GM10248 (cell line): ENCODE data around the gene METTL14.

Experiments used
- CTCF ChIA-PET: fragments of 300-600 bp; sonication (Branson Sonifier 250); formaldehyde crosslinking; extraction: SDS; loops from one replicate; lab custom pipeline; 2021; ENCODE audit warnings: antibody characterized with exemption; lab: Yijun Ruan, JAX
- POLR2A ChIA-PET: fragments of 350-650 bp; sonication (Branson Sonifier 250); formaldehyde crosslinking; extraction: SDS; loops from one replicate; lab custom pipeline; 2020; ENCODE audit warnings: antibody characterized with exemption; lab: Yijun Ruan, JAX
- DNase-seq: peaks from one replicate; pipeline ENCODE4 v3.0.0; 2012; ENCODE audit errors: extremely low spot score
- TF ChIP-seq, protein P1 (sequence below): IDR thresholded peaks from 2 replicates; pipeline ENCODE4 v1.5.1; 2012; ENCODE audit warnings: mild to moderate bottlenecking, low read depth; ENCODE audit errors: extremely low read depth, missing control alignments, control extremely low read depth

METTL14 gene

DNA sequence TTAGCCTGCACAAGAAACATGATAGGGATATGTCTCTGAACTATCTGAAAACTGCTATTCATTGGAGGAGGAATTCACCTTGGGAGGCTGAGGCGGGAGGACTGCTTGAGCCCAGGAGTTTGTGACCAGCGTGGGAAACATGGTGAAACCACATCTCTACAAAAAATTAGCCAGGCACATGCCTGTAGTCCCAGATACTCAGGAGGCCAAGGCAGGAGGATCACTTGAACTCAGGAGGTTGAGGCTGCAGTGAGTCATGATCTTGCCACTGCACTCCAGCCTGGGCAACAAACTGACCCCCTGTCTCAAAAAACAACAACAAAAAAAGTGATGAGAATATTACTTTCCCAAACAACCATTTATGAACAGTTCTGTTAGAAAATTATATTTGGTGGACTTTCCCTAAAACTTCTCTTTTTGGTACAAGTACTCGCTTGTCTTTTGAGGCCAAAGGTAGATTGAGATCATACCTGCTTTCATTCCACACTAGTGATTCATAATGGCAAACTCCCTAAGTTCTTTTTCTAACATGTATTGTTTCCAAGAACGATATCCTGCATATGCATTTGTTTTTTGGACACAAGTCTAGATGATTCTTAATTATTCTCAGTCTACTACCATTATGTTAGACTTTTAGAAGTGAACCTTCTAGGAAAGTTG, 33.4 kb downstream of the METTL14 start:
- ChIA-PET CTCF (interaction anchor here (1.2 kb wide), 1 partner anchor 23 kb away, joined by 4 read pairs; no protein-coding TSS in a partner anchor), POLR2A (no interaction called here)
- TF ChIP-seq, protein P1, sequence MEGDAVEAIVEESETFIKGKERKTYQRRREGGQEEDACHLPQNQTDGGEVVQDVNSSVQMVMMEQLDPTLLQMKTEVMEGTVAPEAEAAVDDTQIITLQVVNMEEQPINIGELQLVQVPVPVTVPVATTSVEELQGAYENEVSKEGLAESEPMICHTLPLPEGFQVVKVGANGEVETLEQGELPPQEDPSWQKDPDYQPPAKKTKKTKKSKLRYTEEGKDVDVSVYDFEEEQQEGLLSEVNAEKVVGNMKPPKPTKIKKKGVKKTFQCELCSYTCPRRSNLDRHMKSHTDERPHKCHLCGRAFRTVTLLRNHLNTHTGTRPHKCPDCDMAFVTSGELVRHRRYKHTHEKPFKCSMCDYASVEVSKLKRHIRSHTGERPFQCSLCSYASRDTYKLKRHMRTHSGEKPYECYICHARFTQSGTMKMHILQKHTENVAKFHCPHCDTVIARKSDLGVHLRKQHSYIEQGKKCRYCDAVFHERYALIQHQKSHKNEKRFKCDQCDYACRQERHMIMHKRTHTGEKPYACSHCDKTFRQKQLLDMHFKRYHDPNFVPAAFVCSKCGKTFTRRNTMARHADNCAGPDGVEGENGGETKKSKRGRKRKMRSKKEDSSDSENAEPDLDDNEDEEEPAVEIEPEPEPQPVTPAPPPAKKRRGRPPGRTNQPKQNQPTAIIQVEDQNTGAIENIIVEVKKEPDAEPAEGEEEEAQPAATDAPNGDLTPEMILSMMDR: no peak
- DNase-seq: no peak

DNA sequence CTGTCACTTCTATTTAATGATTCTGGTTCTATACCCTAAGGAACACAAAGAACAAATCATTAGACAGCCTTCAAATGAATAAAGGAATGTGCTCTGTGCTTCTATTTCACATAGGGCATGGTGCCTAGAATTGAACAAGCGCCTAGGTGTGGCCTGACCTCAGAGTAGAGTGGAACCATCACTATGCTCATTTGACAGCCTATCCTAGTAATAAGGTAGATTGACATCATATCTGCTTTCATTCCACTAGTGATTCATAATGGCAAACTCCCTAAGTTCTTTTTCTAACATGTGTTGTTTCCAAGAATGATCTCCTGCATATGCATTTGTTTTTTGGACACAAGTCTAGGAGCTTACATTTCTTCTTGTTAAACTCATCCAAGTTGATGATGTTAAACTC, 36.6 kb downstream of the METTL14 start:
- no peak for DNase-seq
- ChIA-PET CTCF (interaction anchor here (1.4 kb wide), 1 partner anchor 16 kb away, joined by 3 read pairs; no protein-coding TSS in a partner anchor), POLR2A (no interaction called here)
- TF ChIP-seq, protein P1: no peak

DNA sequence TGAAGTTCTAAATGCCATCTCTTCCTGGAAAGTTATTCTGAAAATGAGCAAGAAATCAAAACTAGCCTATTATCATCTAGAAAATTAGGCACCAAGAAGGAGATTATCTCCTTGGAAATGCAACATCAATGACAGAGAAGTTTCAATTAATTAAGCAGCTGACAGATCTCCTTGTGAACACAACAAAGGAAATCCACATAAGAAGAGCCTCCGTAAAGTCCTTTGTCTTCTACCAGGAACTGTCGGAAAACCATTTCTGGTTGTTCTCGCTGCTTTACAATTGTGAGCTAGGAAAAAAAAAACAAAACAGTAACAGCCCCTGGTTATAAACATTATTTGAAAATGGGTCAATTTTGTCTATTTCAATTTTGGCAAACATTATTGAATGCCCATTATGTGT, 38.2 kb downstream of the METTL14 start:
- POLR2A ChIA-PET: no interaction called here
- no peak for DNase-seq

DNA sequence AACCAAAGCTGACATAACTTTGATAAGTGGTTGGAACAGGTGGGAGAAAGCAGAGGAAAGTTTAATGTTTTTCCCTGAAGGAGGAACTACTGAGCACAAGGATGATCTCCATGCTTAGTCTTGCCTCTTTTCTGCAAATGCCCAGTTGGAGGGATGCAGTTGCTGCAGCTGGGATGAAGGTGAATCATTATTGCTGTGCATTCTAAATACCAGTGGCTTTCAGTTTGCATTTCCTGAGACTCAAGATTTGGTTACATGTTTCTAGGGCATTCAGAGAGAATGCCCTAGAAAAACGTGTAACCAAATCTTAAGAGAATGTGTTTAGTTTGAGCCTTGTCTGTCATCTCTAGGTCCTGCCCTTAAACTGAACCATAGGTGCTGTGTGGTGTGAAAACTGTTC, 42.2 kb downstream of the METTL14 start:
- TF ChIP-seq, protein P1: no peak
- no peak for DNase-seq
- ChIA-PET POLR2A (no interaction called here), CTCF (interaction anchor here (0.8 to 2.1 kb wide), 6 partner anchors 12 to 110 kb away, joined by 3 to 8 read pairs (median 3); no protein-coding TSS in a partner anchor)

More for the DNA sequence above, 38.2 kb downstream of the METTL14 start:
- CTCF ChIA-PET: interaction anchor here (1.3 kb wide), 1 partner anchor 20 kb away, joined by 3 read pairs; no protein-coding TSS in a partner anchor
- TF ChIP-seq, protein P1: no peak

DNA sequence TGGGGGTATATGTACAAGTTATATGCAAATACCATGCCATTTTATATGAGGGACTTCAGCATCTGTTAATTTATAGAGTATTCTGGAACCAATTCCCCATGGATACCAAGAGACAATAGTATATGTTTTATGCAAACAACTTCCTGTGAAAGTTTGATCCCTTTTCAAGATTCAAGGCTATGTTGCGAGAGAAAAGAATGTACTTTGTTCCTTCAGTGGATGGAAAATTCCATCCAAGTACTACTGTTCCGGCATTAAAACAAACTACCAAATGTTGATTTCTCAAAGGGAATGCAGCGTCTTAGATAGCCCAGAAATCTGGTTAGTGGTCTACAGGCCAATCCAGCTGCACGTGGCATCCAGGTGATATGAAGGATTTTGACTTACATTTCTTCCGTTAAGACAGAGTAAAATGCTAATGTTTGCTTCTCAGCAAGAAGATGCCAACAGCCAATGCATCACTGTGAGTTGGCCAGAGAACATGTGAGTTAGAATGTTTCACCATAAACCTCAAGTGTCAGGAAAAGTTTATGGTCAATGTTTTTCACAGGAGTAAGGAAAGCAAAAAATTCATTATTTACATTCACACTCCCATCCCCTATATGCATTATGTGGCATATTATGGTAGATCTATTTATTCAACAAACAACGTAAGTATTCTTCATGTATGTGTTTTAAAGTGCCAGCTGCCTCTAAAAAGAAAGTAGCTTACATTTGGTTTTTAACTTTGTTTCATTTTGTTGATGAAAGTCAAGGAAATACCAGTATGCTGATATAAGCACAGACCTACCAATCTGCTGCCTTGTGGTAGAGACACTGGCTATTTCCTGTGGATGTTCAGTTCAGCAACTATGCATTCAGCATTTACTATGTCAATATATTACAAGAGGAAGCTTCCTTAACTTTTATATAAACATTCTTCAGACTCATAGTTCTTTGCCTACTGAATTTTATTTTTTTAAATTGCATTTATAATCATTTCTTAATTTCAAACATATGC, 44.4 kb downstream of the METTL14 start:
- TF ChIP-seq, protein P1: no peak
- DNase-seq: no peak
- ChIA-PET CTCF (interaction anchor here (0.9 to 1.6 kb wide), 3 partner anchors 10 to 17 kb away, joined by 3 to 5 read pairs (median 3); no protein-coding TSS in a partner anchor), POLR2A (no interaction called here)

DNA sequence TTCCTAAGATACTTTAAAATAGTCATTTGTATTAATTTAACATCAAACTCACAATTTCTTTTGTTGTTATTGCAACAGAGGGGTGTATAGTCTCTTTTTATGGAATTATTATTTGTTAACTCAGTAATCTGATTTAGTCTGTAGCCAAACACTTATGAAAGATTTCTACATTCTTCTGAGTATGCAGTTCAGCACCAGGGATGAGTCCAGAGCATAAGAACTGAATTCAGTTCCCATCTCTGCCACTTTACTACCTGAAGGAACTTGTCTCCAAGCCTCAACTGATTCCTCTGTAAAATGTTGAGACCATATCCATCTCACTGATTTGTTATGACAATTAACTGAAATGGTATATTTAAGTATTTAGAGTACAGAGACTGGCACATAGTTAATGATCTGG, 45.5 kb downstream of the METTL14 start:
- POLR2A ChIA-PET: no interaction called here

More for the DNA sequence above, 45.5 kb downstream of the METTL14 start:
- TF ChIP-seq, protein P1: no peak
- DNase-seq: no peak
- CTCF ChIA-PET: interaction anchor here (0.9 to 1.6 kb wide), 2 partner anchors 9 to 16 kb away, joined by 3 to 5 read pairs; no protein-coding TSS in a partner anchor
